GM10266 (cell line): ENCODE data around the gene PSMG4.

ENCODE experiments used
- DNase-seq: peaks from one replicate; pipeline ENCODE4 v3.0.0; 2012; ENCODE audit errors: extremely low spot score
- CTCF ChIP-seq: IDR thresholded peaks from 2 replicates; pipeline ENCODE4 v1.5.1; 2012; ENCODE audit warnings: mild to moderate bottlenecking, low read depth; ENCODE audit not compliant: control insufficient read depth, insufficient read depth; ENCODE audit errors: missing control alignments

The PSMG4 gene

GRCh38 chr6:3245216-3245615 is 13.5 kb upstream of the PSMG4 start:
- DNase-seq = no peak
- no peak for TF ChIP-seq CTCF

GRCh38 chr6:3247255-3248146 is 11.2 kb upstream of the PSMG4 start:
- no peak for DNase-seq
- TF ChIP-seq CTCF = no peak

- no peak for TF ChIP-seq CTCF
- no peak for DNase-seq
Observed at GRCh38 chr6:3249821-3250220, 8.9 kb upstream of the PSMG4 start.

GRCh38 chr6:3250231-3250675 is 8.5 kb upstream of the PSMG4 start:
- no peak for DNase-seq
- TF ChIP-seq CTCF = no peak

GRCh38 chr6:3251462-3252314 is 7.1 kb upstream of the PSMG4 start:
- peak; percentile 91 for DNase-seq
- peak; percentile 92 for TF ChIP-seq CTCF

GRCh38 chr6:3252369-3252768 is 6.4 kb upstream of the PSMG4 start:
- no peak for TF ChIP-seq CTCF
- no peak for DNase-seq
